HG02840 (cell line): ENCODE measurements around the gene PLEKHA6.

Experiments used
- ATAC-seq: cut with Tn5 transposase; IDR thresholded peaks from one replicate; pipeline ENCODE4 v1.9.1; 2021; ENCODE audit warnings: mild to moderate bottlenecking, moderate library complexity, moderate number of reproducible peaks; ENCODE audit not compliant: unreplicated experiment, low FRiP score

Gene PLEKHA6

GRCh38 chr1:204289280-204289679 lies 70.4 kb downstream of the PLEKHA6 start:
- ATAC-seq: no peak

- ATAC-seq: no peak
These were observed 71.6 kb downstream of the PLEKHA6 start for GRCh38 chr1:204288021-204288588.

GRCh38 chr1:204287466-204287891 lies 72.2 kb downstream of the PLEKHA6 start:
- ATAC-seq: no peak

GRCh38 chr1:204286831-204287421 lies 72.8 kb downstream of the PLEKHA6 start:
- no peak for ATAC-seq

GRCh38 chr1:204286315-204286714 lies 73.4 kb downstream of the PLEKHA6 start:
- no peak for ATAC-seq

- no peak for ATAC-seq
These were observed 74.1 kb downstream of the PLEKHA6 start for GRCh38 chr1:204285436-204286305.

- ATAC-seq: no peak
These were observed 74.8 kb downstream of the PLEKHA6 start for GRCh38 chr1:204284929-204285328.

- ATAC-seq: no peak
These were observed 75.7 kb downstream of the PLEKHA6 start for GRCh38 chr1:204283711-204284651.

- ATAC-seq: no peak
These were observed 76.9 kb downstream of the PLEKHA6 start for GRCh38 chr1:204282761-204283221.

GRCh38 chr1:204280099-204280961 lies 79.4 kb downstream of the PLEKHA6 start:
- no peak for ATAC-seq

- no peak for ATAC-seq
These were observed 80.8 kb downstream of the PLEKHA6 start for GRCh38 chr1:204278958-204279357.

GRCh38 chr1:204278251-204278650 lies 81.5 kb downstream of the PLEKHA6 start:
- no peak for ATAC-seq

GRCh38 chr1:204277563-204278219 lies 82.0 kb downstream of the PLEKHA6 start:
- no peak for ATAC-seq

GRCh38 chr1:204275695-204276370 lies 83.9 kb downstream of the PLEKHA6 start:
- no peak for ATAC-seq

- no peak for ATAC-seq
These were observed 85.3 kb downstream of the PLEKHA6 start for GRCh38 chr1:204274446-204274845.

- ATAC-seq: no peak
These were observed 87.2 kb downstream of the PLEKHA6 start for GRCh38 chr1:204272505-204272904.

- no peak for ATAC-seq
These were observed 87.8 kb downstream of the PLEKHA6 start for GRCh38 chr1:204271970-204272369.

GRCh38 chr1:204268101-204268500 lies 91.6 kb downstream of the PLEKHA6 start:
- no peak for ATAC-seq
